Astrocyte of the spinal cord (primary cell): ENCODE data around the gene TIPRL.

ENCODE experiments used
- DNase-seq: peaks from one replicate; pipeline ENCODE4 v3.0.0; 2011; ENCODE audit warnings: low read depth, low spot score
- H3K4me3 ChIP-seq: 2 replicates; pipeline ENCODE4 v1.5.1; 2011; ENCODE audit warnings: low read depth, mild to moderate bottlenecking, low read length, moderate library complexity
- in situ Hi-C: cut with HindIII; loops from 2 replicates; pipeline ENCODE4 v1.10.0; 2017; ENCODE audit warnings: low sequenced_read_pairs
- TF ChIP-seq, protein P1 (sequence below): IDR thresholded peaks from 2 replicates; pipeline ENCODE4 v1.5.1; 2012; ENCODE audit warnings: low read depth, mild to moderate bottlenecking, low read length, inconsistent platforms

The TIPRL gene

DNA sequence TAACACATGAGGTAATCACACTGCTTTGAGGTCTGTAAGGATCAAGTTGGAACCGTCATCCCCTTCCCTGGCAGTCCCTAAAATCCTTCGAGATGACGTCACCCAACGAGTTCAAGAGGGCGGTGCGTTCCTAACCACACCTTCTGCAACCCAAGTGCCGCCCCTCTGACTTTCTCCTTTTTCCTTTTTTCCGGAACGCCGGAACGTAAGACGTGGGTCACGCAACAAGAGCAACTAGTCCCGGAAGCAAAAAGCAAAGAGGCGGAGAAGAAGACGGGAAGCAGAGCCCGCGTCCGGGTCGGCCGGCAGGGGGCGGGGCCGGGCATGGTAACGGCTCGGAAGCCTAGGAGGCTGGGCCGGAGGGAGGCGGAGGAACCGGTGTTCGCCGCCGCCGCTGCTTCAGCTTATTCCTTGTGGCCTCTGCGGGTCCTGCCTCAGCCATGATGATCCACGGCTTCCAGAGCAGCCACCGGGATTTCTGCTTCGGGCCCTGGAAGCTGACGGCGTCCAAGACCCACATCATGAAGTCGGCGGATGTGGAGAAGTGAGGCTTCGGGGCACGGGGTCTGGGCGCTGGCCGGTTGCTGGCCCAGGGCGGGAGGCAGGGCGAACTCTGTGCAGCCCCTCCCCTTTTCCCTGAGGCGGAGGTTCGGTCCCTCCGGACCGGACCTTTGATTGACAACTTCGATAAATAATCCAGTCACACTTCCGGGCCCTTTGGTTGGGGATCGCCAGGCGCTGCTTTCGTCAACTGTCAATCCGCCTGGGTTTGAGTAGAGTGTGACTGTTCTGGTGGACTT lies at the start of gene TIPRL:
TSS of gene TIPRL (plus strand) at position 325 of the 800 bp plus-strand sequence. CDS start at position 441, 116 bp downstream.
- in situ Hi-C loops, result no loop called here
- TF ChIP-seq, protein P1, sequence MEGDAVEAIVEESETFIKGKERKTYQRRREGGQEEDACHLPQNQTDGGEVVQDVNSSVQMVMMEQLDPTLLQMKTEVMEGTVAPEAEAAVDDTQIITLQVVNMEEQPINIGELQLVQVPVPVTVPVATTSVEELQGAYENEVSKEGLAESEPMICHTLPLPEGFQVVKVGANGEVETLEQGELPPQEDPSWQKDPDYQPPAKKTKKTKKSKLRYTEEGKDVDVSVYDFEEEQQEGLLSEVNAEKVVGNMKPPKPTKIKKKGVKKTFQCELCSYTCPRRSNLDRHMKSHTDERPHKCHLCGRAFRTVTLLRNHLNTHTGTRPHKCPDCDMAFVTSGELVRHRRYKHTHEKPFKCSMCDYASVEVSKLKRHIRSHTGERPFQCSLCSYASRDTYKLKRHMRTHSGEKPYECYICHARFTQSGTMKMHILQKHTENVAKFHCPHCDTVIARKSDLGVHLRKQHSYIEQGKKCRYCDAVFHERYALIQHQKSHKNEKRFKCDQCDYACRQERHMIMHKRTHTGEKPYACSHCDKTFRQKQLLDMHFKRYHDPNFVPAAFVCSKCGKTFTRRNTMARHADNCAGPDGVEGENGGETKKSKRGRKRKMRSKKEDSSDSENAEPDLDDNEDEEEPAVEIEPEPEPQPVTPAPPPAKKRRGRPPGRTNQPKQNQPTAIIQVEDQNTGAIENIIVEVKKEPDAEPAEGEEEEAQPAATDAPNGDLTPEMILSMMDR, result peak; percentile 72
- H3K4me3 ChIP-seq, result peak within 1 kb of the TSS; percentile 99
- DNase-seq, result peak; percentile 99

DNA sequence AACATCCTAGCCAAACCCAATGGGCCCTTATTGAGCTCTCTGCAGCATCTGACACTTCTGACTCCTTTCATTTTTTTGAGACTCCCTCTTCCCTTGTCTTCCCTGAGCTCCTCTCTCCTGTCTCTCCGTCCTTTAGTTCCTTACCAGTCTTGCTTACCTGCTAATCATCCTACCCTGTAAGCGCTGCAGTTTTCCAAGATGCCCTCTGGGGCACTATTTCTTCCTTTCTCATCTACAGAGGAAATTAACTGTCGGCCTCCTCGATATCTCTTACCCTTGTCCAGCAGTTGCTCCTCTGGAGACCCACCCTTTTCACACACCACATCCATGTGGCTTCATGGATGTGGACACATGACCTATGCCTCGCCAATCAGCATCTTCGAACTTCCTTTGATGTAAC lies 48.8 kb upstream of the TIPRL start:
- no peak for DNase-seq
- no peak overlapping the region for H3K4me3 ChIP-seq
- TF ChIP-seq, protein P1, result no peak
- in situ Hi-C loops, result no loop called here

DNA sequence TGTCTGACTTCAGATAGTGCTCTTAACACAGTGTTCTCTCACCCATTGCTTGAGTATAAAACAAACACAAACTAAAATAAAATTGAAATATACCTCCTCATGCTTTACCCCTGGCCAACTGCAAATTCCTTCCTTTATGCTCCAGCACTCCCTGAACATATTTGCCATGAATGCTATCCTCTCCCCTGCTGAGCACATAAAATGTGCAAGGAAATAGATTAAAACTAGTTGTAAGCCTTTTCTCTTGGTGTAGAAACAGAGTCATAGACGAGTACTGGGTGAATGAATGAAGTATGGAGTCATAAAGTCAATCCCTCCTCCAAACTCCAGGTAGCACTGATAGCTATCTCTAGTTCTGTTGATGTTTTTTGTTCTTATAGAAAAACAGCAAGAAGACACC lies 44.6 kb upstream of the TIPRL start:
- peak; percentile 25 for DNase-seq
- TF ChIP-seq, protein P1, result no peak
- in situ Hi-C loops, result no loop called here
- H3K4me3 ChIP-seq, result no peak overlapping the region

DNA sequence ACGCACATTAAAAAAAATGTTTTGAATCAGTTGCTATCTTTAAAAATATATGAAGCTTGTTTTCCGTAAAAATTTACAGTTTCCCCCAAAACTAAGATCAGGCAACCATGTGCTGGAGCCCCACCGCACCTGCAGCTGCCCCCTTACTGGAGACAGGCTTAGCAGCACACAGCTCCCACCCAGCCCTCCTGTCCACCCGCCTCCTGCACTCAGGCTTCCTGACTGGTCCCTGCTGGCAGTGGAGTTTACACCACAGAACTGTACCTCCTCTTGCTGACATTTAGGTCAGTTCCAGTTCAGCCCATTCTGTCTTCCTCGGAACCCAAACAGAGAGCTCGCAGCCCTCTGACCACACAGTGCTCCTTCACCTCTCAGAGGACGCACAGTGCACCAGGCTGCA lies 44.1 kb upstream of the TIPRL start:
- in situ Hi-C loops, result no loop called here
- no peak overlapping the region for H3K4me3 ChIP-seq
- TF ChIP-seq, protein P1, result no peak

DNA sequence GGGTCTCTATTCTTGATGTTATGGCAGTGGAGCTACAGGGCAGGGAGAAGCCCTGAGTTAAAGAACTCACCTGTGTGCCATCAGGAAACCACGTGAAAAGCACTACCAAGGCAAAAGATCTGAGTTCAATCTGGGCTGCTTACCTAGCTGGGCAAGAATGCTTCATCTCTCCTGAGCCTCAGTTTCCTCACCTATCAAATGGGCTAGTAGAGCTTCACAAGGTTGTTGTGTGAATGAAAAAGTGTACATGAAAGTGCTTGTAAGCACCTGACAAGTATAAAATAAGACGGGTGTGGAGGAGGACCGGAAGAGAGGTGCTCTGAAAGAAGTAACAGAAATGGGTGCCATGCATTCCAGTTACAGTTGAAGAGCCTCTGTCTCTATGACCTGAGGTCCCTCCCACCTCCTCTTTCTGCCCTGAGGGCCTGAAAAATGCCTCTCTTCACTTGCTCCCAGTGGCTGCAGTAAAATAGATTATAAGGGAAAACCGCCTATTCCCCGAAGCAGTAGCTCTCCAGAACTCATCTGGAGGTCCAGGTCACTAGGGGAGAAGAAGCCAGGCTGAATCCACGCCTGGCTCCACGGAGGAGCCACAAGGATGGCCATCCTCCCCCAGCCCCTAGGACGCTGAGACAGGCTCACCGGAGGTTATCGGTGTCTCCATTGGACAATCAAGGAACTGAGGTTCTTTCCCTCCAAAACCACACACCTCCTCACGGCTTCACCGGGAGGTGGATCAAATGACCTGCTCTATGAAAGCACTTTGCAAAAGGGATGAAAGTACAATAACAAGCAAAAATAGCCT lies 43.4 kb upstream of the TIPRL start:
- in situ Hi-C loops, result no loop called here
- peak overlapping the region; percentile 77 for H3K4me3 ChIP-seq
- no peak for DNase-seq
- TF ChIP-seq, protein P1, result no peak

More for the DNA sequence above, 44.1 kb upstream of the TIPRL start:
- no peak for DNase-seq

DNA sequence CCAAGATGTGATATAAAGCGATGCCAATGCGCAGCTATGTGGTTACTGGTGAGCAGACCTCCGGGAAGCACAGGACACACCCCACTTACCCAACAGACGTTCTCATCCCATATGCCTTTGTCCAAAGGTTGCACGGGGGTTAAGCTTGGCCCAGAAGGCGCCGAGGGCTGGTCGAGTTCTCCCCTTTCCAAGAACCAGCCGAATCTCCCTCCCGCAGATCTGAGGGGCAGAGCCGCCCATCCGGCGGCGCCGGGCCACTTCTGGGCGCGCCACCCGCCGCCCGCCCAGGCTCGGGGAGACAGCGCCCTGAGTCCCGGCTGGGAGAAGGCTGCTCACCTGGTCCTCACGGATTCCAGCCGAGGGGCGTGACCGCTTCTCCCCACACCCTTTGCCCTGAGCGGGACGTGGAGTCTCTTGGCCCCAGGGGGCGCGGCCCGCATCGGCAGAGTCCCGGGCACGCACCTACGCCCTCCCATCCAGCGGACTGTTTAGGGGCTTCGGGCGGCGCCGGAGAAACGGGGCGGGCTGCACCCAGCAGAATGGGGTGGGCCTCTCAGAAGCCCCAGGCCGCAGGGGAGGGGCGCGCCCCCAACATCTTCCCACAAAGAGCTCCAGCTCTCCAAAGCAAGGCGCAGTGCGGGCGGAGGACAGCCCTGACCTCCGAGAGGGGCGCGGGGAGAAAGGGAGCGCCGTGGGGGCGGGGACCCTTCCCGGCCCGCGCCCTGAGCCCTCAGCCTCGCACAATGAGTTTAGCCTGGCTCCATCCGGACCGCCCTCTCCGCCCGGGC lies 42.6 kb upstream of the TIPRL start:
- in situ Hi-C loops, result no loop called here
- H3K4me3 ChIP-seq, result peak overlapping the region; percentile 77
- TF ChIP-seq, protein P1, result no peak
- peak; percentile 31 for DNase-seq
